Activated naive CD8-positive, alpha-beta T cell (primary cell): ENCODE data around the gene NCR3LG1.

ENCODE experiments used
- H3K27ac Mint-ChIP-seq: one replicate; pipeline ENCODE4 v1.8.0; 2021; ENCODE audit warnings: mixed read lengths
- H3K27me3 Mint-ChIP-seq: one replicate; pipeline ENCODE4 v1.8.0; 2021; ENCODE audit warnings: mixed read lengths
- H3K36me3 Mint-ChIP-seq: one replicate; pipeline ENCODE4 v1.8.0; 2021; ENCODE audit warnings: mixed read lengths
- H3K4me1 Mint-ChIP-seq: one replicate; pipeline ENCODE4 v1.8.0; 2021; ENCODE audit warnings: low read depth, mixed read lengths
- H3K4me3 Mint-ChIP-seq: one replicate; pipeline ENCODE4 v1.8.0; 2021; ENCODE audit warnings: mild to moderate bottlenecking, mixed read lengths
- H3K9me3 Mint-ChIP-seq: one replicate; pipeline ENCODE4 v1.8.0; 2021; ENCODE audit warnings: low read depth, mixed read lengths

The NCR3LG1 gene

GRCh38 chr11:17384002-17384511 is 32.5 kb downstream of the NCR3LG1 start:
- no peaks in the 10 kb centered on the region for H3K36me3 Mint-ChIP-seq
- H3K4me1 Mint-ChIP-seq, result no peaks in the 10 kb centered on the region
- no peak overlapping the region for H3K4me3 Mint-ChIP-seq
- H3K9me3 Mint-ChIP-seq, result no peaks in the 10 kb centered on the region
- no peak overlapping the region for H3K27ac Mint-ChIP-seq
- no peaks in the 10 kb centered on the region for H3K27me3 Mint-ChIP-seq

GRCh38 chr11:17385492-17385891 is 33.9 kb downstream of the NCR3LG1 start:
- H3K27ac Mint-ChIP-seq, result no peak overlapping the region
- peaks cover 1% of the 10 kb centered on the region for H3K4me1 Mint-ChIP-seq
- H3K4me3 Mint-ChIP-seq, result no peak overlapping the region
- H3K27me3 Mint-ChIP-seq, result no peaks in the 10 kb centered on the region
- H3K36me3 Mint-ChIP-seq, result no peaks in the 10 kb centered on the region
- H3K9me3 Mint-ChIP-seq, result no peaks in the 10 kb centered on the region

- H3K4me1 Mint-ChIP-seq, result peaks cover 1% of the 10 kb centered on the region
- no peaks in the 10 kb centered on the region for H3K9me3 Mint-ChIP-seq
- H3K36me3 Mint-ChIP-seq, result no peaks in the 10 kb centered on the region
- H3K27me3 Mint-ChIP-seq, result no peaks in the 10 kb centered on the region
- H3K4me3 Mint-ChIP-seq, result no peak overlapping the region
- H3K27ac Mint-ChIP-seq, result no peak overlapping the region
Observed at GRCh38 chr11:17385926-17386325, 34.3 kb downstream of the NCR3LG1 start.

- Mint-ChIP-seq H3K27ac (no peak overlapping the region), H3K27me3 (no peaks in the 10 kb centered on the region), H3K4me1 (peaks cover 1% of the 10 kb centered on the region), H3K36me3 (no peaks in the 10 kb centered on the region), H3K9me3 (no peaks in the 10 kb centered on the region), H3K4me3 (peak overlapping the region; percentile 71)
Observed at GRCh38 chr11:17386331-17387084, 34.9 kb downstream of the NCR3LG1 start.

- no peaks in the 10 kb centered on the region for H3K36me3 Mint-ChIP-seq
- H3K27ac Mint-ChIP-seq, result no peak overlapping the region
- no peaks in the 10 kb centered on the region for H3K9me3 Mint-ChIP-seq
- H3K4me1 Mint-ChIP-seq, result peaks cover 1% of the 10 kb centered on the region
- no peaks in the 10 kb centered on the region for H3K27me3 Mint-ChIP-seq
- peak overlapping the region; percentile 71 for H3K4me3 Mint-ChIP-seq
Observed at GRCh38 chr11:17387254-17387653, 35.7 kb downstream of the NCR3LG1 start.

GRCh38 chr11:17387811-17388210 is 36.2 kb downstream of the NCR3LG1 start:
- Mint-ChIP-seq H3K27ac (no peak overlapping the region), H3K4me1 (peaks cover 1% of the 10 kb centered on the region), H3K4me3 (peak overlapping the region; percentile 71), H3K27me3 (no peaks in the 10 kb centered on the region), H3K36me3 (no peaks in the 10 kb centered on the region), H3K9me3 (no peaks in the 10 kb centered on the region)

- Mint-ChIP-seq H3K4me3 (peak within 1 kb of the TSS; percentile 83), H3K9me3 (no peaks in the 10 kb centered on the region), H3K36me3 (no peaks in the 10 kb centered on the region), H3K27me3 (no peaks in the 10 kb centered on the region), H3K4me1 (peaks cover 1% of the 10 kb centered on the region), H3K27ac (no peak within 1 kb of the TSS)
Observed at GRCh38 chr11:17388609-17389210, 37.1 kb downstream of the NCR3LG1 start, which contains the start of gene KCNJ11. Gene KCNJ11, minus strand, starts transcription at chr11:17388659. Its CDS starts 568 bp downstream, at chr11:17388091.

GRCh38 chr11:17389211-17389956 is 37.8 kb downstream of the NCR3LG1 start:
- Mint-ChIP-seq H3K4me1 (peaks cover 1% of the 10 kb centered on the region), H3K27me3 (no peaks in the 10 kb centered on the region), H3K9me3 (no peaks in the 10 kb centered on the region), H3K36me3 (no peaks in the 10 kb centered on the region), H3K4me3 (peak overlapping the region; percentile 83), H3K27ac (no peak overlapping the region)

GRCh38 chr11:17389957-17390649 is 38.5 kb downstream of the NCR3LG1 start:
- H3K4me1 Mint-ChIP-seq, result peaks cover 1% of the 10 kb centered on the region

GRCh38 chr11:17391493-17392355 is 40.1 kb downstream of the NCR3LG1 start:
- H3K9me3 Mint-ChIP-seq, result no peaks in the 10 kb centered on the region
- no peaks in the 10 kb centered on the region for H3K36me3 Mint-ChIP-seq
- H3K27me3 Mint-ChIP-seq, result no peaks in the 10 kb centered on the region
- no peak overlapping the region for H3K4me3 Mint-ChIP-seq
- peaks cover 1% of the 10 kb centered on the region for H3K4me1 Mint-ChIP-seq
- no peak overlapping the region for H3K27ac Mint-ChIP-seq

More at GRCh38 chr11:17389957-17390649, 38.5 kb downstream of the NCR3LG1 start:
- Mint-ChIP-seq H3K27ac (no peak overlapping the region), H3K27me3 (no peaks in the 10 kb centered on the region), H3K36me3 (no peaks in the 10 kb centered on the region), H3K9me3 (no peaks in the 10 kb centered on the region), H3K4me3 (peak overlapping the region; percentile 83)

- H3K9me3 Mint-ChIP-seq, result no peaks in the 10 kb centered on the region
- H3K4me3 Mint-ChIP-seq, result no peak overlapping the region
- no peak overlapping the region for H3K27ac Mint-ChIP-seq
- H3K4me1 Mint-ChIP-seq, result peaks cover 1% of the 10 kb centered on the region
- no peaks in the 10 kb centered on the region for H3K36me3 Mint-ChIP-seq
- H3K27me3 Mint-ChIP-seq, result no peaks in the 10 kb centered on the region
Observed at GRCh38 chr11:17392872-17393271, 41.3 kb downstream of the NCR3LG1 start.

- peaks cover 1% of the 10 kb centered on the region for H3K4me1 Mint-ChIP-seq
- no peaks in the 10 kb centered on the region for H3K9me3 Mint-ChIP-seq
- no peak overlapping the region for H3K4me3 Mint-ChIP-seq
- H3K27ac Mint-ChIP-seq, result no peak overlapping the region
- H3K36me3 Mint-ChIP-seq, result no peaks in the 10 kb centered on the region
- H3K27me3 Mint-ChIP-seq, result no peaks in the 10 kb centered on the region
Observed at GRCh38 chr11:17393472-17393871, 41.9 kb downstream of the NCR3LG1 start.

- H3K27me3 Mint-ChIP-seq, result no peaks in the 10 kb centered on the region
- H3K27ac Mint-ChIP-seq, result no peak overlapping the region
- H3K4me3 Mint-ChIP-seq, result no peak overlapping the region
- no peaks in the 10 kb centered on the region for H3K36me3 Mint-ChIP-seq
- H3K4me1 Mint-ChIP-seq, result no peaks in the 10 kb centered on the region
- H3K9me3 Mint-ChIP-seq, result no peaks in the 10 kb centered on the region
Observed at GRCh38 chr11:17394743-17395390, 43.3 kb downstream of the NCR3LG1 start.
